Osteoblast (primary cell): Measurements from ENCODE around the gene IRGC. TPM values are rescaled to one million over a fixed set of nuclear protein-coding genes. Genes with fewer than 3 reads are reported as not detected.
"Not testable (repeated sequence)": the region's sequence is repeated elsewhere in the genome, so short reads cannot be mapped to it uniquely, and the experiment has no call there.

Experiments
- DNase-seq: peaks from one replicate; pipeline ENCODE4 v3.0.0; 2011; ENCODE audit warnings: low spot score, mixed read lengths; ENCODE audit not compliant: insufficient read length; ENCODE audit errors: missing footprints
- H2AFZ ChIP-seq: 2 replicates; pipeline ENCODE4 v1.6.0; 2011; ENCODE audit warnings: mild to moderate bottlenecking, low read length
- H3K27ac ChIP-seq: 2 replicates; pipeline ENCODE4 v1.5.1; 2011; ENCODE audit warnings: mild to moderate bottlenecking, low read depth, low read length, moderate library complexity
- H3K27me3 ChIP-seq: 2 replicates; pipeline ENCODE4 v1.6.0; 2012; ENCODE audit warnings: mild to moderate bottlenecking, control low read depth, inconsistent platforms, low read length, moderate library complexity; ENCODE audit not compliant: insufficient read depth
- H3K36me3 ChIP-seq: 2 replicates; pipeline ENCODE4 v1.5.1; 2011; ENCODE audit warnings: mild to moderate bottlenecking, low read length, control low read depth, moderate library complexity; ENCODE audit not compliant: insufficient read depth
- H3K4me1 ChIP-seq: 2 replicates; pipeline ENCODE4 v1.5.1; 2011; ENCODE audit warnings: mild to moderate bottlenecking, low read length, control low read depth, moderate library complexity; ENCODE audit not compliant: insufficient read depth
- H3K4me2 ChIP-seq: 2 replicates; pipeline ENCODE4 v1.6.0; 2011; ENCODE audit warnings: mild to moderate bottlenecking, low read length; ENCODE audit not compliant: insufficient read depth
- H3K4me3 ChIP-seq: fragments of 200-600 bp; sonication (generic); 3 replicates; pipeline ENCODE4 v1.5.1; 2012; ENCODE audit warnings: mild to moderate bottlenecking, low read length, inconsistent platforms; ENCODE audit not compliant: insufficient read depth
- H3K79me2 ChIP-seq: 2 replicates; pipeline ENCODE4 v1.6.0; 2012; ENCODE audit warnings: mild to moderate bottlenecking, low read length, control low read depth, inconsistent platforms; ENCODE audit not compliant: insufficient read depth
- H3K9me3 ChIP-seq: 2 replicates; pipeline ENCODE4 v1.5.1; 2011; ENCODE audit warnings: low read depth, low read length, control low read depth
- H4K20me1 ChIP-seq: 2 replicates; pipeline ENCODE4 v1.6.0; 2012; ENCODE audit warnings: mild to moderate bottlenecking, low read length, control low read depth; ENCODE audit not compliant: insufficient read depth
- CTCF ChIP-seq: IDR thresholded peaks from 2 replicates; pipeline ENCODE4 v1.5.1; 2011; ENCODE audit warnings: mild to moderate bottlenecking, low read depth, low read length, moderate library complexity; ENCODE audit errors: extremely low read depth
- total RNA-seq: library from RNA; depleted of rRNA; stranded (reverse); fragments of >200 nt; gene quantifications from 2 replicates; pipeline ENCODE4 v1.2.3, GENCODE V29; 2012

IRGC gene
- total RNA-seq, 1 donor = not detected

GRCh38 chr19:43760941-43761340, 45.1 kb downstream of the IRGC start:
- Histone ChIP-seq H3K79me2 (no peaks in the 10 kb centered on the region), H2AFZ (no peak overlapping the region), H3K9me3 (no peaks in the 10 kb centered on the region), H3K4me3 (no peak overlapping the region), H3K4me2 (no peak overlapping the region), H3K27ac (peak overlapping the region; percentile 89), H3K36me3 (no peaks in the 10 kb centered on the region), H4K20me1 (no peaks in the 10 kb centered on the region), H3K4me1 (peaks cover 80% of the 10 kb centered on the region), H3K27me3 (no peaks in the 10 kb centered on the region)
- TF ChIP-seq CTCF = no peak
- DNase-seq = no peak

- no peak for DNase-seq
- H2AFZ ChIP-seq = no peak overlapping the region
- H3K36me3 ChIP-seq = no peaks in the 10 kb centered on the region
- H3K79me2 ChIP-seq = no peaks in the 10 kb centered on the region
- H3K4me1 ChIP-seq = peaks cover 69% of the 10 kb centered on the region
- peak overlapping the region; percentile 89 for H3K27ac ChIP-seq
- no peaks in the 10 kb centered on the region for H4K20me1 ChIP-seq
- no peak overlapping the region for H3K4me3 ChIP-seq
- no peak overlapping the region for H3K4me2 ChIP-seq
- TF ChIP-seq CTCF = no peak
- H3K9me3 ChIP-seq = no peaks in the 10 kb centered on the region
- H3K27me3 ChIP-seq = no peaks in the 10 kb centered on the region
These were observed 46.9 kb downstream of the IRGC start for GRCh38 chr19:43762814-43763213.

GRCh38 chr19:43763473-43763939, 47.6 kb downstream of the IRGC start:
- H3K4me2 ChIP-seq = peak overlapping the region; percentile 27
- peak overlapping the region; percentile 50 for H2AFZ ChIP-seq
- no peaks in the 10 kb centered on the region for H3K36me3 ChIP-seq
- no peaks in the 10 kb centered on the region for H3K9me3 ChIP-seq
- H3K4me1 ChIP-seq = peaks cover 68% of the 10 kb centered on the region
- peak overlapping the region; percentile 89 for H3K27ac ChIP-seq
- no peak for TF ChIP-seq CTCF
- no peak for DNase-seq
- no peaks in the 10 kb centered on the region for H3K79me2 ChIP-seq
- H3K27me3 ChIP-seq = no peaks in the 10 kb centered on the region
- H3K4me3 ChIP-seq = no peak overlapping the region
- no peaks in the 10 kb centered on the region for H4K20me1 ChIP-seq

- H2AFZ ChIP-seq, H3K36me3 ChIP-seq, H3K9me3 ChIP-seq, H4K20me1 ChIP-seq, H3K79me2 ChIP-seq, H3K27me3 ChIP-seq, DNase-seq: not testable (repeated sequence)
- H3K4me1 ChIP-seq = peaks cover 59% of the 10 kb centered on the region
- peak overlapping the region; percentile 52 for H3K4me2 ChIP-seq
- peak overlapping the region; percentile 9 for H3K4me3 ChIP-seq
- peak overlapping the region; percentile 89 for H3K27ac ChIP-seq
These were observed 48.8 kb downstream of the IRGC start for GRCh38 chr19:43764684-43765083.
